Stimulated activated CD8-positive, alpha-beta memory T cell treated with anti-CD3 and anti-CD28 coated beads, Interleukin-7, amount 100 ng/mL, for 24 hours (primary cell): ENCODE measurements around the gene COQ9.

Source experiments
- DNase-seq: peaks from one replicate; pipeline ENCODE4 v3.0.0-alpha.2; 2020; ENCODE audit warnings: low read depth

Gene COQ9

DNA sequence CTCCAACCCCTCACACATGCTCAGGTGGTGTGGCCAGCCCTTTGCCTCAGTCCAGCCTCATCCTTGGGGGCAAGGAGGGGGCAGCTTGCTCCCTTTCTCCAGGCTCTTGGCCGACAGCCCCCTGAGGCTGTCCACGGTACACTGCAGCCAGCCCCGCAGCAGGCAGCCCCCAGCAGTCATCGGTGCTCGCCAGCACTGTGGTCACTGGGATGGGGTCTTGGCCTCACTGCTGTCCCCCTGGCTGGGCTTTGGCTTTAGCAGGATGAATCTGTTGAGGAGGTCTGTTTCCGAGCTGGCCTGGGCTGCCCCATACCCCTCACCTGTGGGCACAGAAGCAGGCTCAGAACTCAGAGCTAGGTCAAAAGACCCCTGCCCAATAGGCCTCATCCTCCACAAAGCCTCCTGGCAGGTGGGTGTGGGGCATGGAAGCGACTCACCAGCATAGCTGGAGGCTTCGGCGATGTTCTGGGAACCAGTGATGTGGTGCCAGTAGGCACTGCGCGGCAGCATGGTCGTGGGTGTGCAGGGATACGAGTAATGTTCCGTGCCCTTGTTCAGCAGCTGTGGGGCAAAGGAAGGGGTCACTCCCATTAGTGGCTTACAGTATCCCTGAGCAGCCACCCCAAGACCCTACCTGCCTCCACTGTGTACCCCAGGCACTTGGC lies 26.0 kb downstream of the COQ9 start:
- DNase-seq, result no peak

DNA sequence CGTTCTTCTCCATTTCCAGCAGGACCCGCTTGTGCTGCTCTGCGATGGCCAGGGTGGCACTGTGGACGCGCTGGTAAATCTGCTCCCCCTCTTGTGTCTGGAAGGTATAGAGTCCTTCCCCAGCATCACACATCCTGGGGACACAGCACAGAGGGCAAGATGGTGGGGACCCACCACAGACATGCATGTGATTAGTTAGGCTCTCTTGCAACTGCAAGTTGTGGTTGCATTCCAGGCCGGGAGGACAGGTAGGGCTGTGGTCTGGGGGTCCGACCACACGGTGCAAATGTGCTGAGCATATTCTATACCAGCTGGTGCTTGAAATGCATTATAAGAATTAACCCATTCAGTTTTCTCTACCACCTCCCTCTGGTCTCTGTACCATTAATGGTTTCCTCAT lies 26.6 kb downstream of the COQ9 start:
- DNase-seq, result no peak

DNA sequence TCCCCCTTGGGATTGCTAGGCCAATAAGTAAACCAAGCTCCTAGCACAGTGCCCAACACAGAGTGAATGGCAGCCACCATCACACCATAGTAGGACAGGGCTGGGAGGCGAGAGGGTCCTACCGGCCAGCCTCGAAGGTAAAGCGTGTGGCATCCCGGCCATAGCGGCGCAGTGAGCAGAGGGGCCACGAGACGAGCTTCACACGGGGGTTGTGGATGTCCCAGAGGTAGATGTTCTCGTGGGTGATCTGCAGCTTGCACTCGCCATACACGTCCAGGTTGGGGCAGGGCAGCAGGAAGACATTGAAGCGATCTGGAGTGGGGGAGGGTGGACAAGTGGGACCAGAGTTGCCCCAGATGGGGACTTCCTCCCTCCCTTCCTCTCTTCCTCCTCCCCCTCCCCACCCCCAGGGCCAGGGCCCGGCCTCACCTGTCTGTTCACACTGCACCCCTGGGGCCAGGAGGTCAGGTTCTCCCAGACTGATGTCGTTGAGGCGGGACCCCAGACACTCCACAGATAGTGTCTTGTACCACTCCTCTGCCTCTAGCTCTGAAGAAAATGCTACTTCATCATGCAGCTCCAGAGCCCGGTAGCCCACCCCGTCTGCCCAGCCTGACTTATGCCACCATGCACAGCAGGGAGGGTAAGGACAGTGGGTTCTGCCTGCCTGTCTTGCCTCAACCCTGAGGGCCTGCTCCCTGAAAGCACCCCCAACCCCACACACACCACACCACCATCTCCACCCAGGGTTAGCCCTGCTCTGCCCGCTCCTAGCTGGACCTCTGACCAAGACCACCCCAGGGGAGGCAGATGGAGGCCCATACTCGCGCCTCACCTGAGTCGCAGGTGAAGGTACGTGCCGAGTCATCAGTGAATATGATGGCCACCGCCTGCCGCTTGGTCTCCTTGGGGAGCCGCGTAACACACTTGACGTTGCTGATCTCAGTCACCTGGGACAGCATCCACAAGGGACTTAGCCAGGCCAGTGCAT lies 27.7 kb downstream of the COQ9 start:
- DNase-seq, result no peak

DNA sequence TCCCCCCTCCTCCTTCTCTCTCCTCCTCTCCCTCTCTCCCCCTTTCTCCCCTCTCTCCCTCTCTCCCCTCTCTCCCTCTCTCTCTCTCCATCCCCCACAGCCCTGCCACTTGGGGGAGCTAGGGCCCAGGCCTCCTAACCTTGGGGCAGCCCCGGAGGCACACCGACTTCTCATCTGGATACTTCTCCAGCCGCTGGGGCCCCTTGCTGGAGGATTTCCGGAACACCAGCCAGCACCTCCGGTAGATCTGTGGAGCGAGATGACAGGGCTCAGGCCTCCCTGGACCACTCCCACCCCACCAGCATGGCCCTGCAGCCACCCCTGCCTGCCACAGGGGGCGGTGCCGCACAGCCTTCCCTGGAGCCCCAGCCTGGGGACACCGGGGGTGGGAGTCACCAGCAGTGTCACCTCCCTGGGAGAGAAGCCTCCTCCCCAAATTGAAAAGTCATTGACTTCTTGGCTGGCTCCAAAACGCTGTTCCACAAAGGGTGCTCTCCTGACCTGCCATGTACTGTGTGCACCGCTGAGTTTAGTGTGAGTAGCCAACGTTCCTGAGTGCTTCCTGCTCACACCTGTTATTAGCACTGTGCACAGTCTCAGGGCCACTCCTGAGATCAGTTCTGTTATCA lies 28.5 kb downstream of the COQ9 start:
- peak; percentile 59 for DNase-seq

DNA sequence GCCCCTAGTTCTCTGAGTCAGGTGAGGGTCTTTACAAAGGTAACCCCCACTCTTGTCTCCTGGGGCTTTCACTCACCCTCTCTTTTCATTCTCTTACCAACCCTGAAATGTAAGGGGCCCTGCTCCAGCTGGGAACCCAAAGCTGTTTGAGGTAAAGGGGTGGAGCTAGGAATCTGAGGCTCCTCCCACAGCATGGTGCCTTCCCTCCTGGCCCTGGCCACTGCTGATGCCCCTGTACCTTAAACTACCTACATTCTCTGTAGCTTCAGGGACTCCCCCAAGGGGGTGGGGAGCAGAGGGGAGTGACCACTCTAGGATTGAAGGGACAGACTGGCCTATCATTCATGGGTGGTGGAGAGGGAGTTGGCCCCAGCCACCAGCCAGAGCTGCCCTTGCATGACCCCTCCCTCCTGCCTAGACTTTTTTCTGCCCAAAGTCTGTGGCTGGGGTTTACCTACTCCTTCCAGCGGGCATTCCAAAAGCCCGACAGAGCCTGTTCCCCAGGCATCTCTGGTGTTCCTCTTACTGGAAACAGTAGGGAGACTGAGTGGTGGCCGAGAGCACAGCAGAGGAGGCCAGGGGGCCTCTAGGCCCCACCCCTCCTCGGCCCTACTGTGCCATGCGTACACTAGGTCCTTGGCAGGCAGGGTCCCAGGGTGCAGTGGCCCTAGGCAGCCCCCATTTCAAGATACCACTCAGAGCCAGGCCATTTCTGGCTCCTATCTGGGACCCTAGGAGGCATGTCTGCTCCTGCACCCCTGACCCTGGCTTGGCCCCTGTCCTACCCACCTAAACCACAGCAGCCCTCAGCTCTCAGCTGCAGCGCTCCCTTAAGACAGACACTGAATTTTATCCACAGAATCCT lies 29.5 kb downstream of the COQ9 start:
- no peak for DNase-seq

DNA sequence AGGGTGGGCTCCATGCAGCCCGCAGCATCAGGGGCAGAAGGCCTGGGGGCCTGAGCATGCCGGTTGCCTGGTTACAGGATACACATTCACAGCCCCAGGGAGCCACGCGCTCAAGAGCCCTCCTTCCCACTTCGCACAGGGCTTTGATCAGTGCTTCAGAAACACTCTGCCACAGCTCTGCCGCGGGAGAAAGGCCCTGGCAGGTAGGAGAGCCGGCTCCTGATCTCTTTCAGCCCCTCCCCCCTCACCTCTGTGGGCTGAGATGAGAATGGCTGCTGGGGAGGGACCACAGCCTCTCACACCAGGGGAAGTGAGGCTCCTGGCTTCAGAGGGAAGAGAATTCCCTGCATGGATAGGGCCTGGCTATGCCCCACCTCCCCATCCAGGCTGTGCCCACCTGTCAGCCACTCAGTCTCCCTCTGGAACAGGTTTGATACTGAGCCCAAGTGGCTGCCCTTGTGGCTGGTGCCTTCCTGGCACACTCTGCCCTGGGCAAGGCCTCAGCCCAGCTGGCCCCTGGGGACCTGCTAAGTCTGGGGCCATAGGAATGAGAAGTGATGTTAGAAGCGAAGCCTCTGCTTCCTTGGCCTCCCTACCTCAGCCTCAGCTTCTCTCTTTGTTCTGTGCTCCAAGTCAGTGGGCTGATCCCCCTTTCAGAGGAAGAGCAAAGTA lies 30.4 kb downstream of the COQ9 start:
- DNase-seq, result no peak

DNA sequence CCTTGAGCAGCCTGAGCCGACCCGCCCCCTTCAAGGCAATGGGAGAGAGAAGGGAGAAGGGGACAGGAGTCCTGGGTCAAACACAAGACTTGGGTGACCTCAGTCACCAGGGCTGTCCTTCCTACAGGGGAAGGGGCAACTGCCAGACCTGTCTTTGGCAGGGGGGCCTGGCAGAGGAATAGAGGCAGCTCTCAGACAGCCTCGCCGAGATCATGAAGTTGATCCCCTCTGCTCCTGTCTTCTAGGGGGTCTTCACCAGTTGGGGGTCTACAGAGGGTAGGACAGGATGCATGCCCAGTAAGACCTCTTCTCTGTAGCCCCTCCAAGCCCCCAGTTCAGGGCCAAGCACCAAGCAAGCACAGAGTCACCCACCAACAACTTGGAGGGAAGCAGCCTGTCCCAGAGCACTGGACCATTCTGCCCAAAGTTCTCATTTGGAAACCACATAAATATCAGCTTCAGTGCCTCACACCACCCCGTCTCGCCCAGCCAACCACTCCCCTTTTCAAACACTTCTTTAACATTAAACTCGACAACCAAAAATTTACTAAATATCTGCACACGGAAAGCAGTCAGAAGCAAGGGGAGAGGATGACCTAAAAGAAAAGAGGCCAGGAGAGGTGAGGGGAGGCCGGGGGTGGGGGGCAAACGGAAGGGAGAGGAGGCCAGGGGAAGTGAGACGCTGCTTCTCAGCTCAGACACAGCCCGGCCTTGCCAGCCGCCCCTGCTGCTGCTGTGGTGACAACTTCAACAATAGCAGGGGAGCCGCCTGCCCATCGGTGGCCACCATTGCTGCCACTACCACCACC lies 31.3 kb downstream of the COQ9 start:
- DNase-seq, result no peak

DNA sequence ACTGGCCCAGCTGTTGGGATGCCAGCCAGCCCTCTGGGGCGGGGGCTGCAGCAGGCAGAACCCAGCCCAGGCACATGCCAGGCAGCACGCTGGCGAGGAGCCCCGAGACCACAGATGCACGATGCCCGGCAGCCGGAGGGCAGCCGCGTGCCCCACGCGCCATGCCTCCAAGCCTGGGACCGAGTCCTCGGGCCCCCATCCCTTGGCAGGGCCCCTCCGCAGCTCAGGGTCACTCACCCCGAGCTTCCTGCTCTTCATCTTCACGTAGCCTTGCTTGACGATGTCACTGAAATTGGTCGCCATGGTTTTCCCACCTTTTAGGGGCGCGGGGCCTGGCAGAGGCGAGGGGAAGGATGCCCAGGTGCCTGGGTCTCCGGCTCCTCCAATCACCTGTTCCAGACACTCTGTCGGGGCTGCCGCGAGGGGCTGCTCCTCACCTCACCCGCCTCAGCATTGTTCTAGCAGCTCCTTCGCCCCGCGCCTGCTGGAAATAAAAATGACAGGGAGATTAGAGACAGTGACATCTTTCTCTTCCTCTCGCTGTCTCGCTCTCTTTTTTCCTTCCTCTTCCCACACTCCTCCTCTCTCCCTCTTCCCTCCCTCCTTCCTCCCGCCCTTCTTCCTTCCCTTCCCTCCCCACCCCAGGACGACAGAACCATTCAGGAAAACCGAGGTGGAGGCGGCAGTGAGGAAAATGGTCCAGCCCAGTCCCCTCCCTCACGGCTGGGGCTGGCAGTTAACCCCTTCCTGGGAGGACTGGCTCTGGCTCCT lies 32.1 kb downstream of the COQ9 start:
- DNase-seq, result no peak

DNA sequence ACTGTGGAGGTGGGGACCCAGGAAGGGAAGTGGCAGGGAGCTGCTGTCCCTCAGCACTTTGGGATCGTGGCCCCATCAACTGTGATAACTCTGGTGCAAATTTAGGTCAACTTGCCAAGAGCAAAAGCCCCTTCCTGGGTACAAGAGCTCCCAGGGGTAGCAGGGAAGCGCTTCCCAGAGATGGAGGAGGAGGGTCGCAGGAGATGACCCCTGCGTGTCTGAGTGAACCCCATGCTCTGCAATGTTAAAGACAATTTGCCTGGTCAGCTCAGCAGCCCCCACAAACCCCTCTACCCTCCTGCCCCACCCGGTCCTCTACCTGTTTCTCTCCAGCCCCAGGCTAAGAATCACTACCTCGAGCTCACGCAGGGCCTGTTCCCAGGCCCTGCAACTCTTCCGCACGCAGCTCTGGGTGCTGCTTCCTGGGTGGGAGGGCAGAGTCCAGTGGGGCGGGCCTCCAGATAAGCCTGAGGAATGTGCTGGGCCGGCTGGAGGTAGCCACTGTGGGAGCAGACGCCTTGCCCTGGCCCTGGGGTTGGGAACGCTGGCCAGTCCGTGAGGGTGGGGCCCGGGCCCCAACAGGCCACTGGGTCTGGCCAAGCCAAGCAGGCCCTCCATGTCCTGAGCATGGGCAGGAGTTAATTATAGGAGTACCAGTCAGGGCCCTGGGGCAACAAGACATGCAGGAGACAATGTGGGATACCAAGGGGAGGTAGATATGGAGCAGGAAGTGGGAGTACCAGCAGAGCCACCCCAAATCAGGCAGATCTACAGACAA lies 32.9 kb downstream of the COQ9 start:
- no peak for DNase-seq

DNA sequence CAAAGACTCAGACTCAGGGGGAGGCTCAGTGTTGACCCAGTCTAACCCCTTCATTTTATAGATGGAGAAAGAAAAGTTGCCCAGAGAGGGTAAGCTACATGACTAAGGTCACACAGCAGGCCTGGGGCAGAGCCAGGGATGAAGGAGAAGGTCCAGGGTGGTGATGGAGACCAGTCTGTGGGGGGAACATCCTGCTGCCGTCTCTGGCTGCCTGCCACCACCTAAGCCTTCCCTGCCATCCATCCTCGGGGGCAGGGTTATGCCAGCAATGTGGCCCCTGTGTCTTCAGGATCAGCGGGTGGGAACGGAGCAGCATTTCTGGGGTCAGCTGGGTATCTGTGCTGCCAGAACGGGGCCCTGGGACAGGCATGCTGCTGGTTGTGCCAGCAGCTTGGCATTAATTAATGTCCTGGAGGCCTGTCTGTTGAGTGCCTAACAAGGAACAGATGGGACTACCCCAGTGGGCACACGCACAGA lies 33.5 kb downstream of the COQ9 start:
- DNase-seq, result no peak

DNA sequence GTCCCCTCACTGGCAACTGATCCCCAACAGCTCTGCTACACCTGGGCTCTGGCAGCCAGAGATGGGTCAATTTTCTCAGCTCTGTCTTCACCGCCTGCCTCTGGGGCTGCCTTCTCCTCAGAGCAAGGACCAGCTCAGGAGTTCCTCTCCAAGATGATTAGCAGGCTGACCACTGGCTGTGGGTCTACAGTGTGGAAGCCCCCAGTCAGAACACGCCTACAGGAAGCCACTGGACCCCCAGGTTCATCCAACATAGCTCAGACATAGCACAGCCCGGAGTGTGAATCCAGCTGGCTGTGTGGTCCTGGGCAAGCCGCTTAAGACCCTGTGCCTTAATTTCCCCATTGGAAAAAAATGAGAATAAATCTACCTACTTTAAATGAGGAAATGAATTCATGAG lies 34.1 kb downstream of the COQ9 start:
- no peak for DNase-seq

DNA sequence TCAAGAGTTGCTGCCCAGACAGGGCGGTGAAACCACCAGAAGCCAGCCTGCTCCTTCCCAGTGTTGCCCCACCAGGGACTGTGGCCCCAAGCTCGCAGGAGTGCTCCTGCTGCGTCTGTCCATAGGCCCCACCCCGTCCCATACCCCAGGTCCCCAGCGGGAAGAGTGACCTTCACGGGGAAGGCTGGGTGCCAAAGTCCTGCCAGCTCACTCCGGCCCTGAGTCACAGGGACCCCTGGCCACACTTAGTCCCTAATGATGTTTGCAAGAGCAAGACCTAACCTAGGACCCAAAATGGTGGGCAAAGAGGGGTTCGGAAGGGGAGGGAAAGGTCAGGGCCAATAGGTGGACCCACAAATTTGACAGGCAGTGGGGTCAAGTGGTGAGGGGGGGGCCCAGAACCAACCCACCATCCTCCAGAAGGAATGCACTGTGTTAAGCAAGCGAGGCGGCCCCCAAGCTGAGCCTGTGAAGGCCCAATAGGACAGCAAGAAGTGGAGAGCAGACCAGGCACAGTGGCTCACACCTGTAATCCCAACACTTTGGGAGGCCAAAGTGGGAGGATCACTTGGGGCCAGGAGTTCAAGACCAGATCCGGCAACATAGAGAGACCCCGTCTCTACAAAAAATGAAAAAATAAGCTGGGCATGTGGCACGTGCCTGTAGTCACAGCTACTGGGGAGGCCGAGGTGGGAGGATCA lies 35.7 kb downstream of the COQ9 start:
- DNase-seq, result no peak

DNA sequence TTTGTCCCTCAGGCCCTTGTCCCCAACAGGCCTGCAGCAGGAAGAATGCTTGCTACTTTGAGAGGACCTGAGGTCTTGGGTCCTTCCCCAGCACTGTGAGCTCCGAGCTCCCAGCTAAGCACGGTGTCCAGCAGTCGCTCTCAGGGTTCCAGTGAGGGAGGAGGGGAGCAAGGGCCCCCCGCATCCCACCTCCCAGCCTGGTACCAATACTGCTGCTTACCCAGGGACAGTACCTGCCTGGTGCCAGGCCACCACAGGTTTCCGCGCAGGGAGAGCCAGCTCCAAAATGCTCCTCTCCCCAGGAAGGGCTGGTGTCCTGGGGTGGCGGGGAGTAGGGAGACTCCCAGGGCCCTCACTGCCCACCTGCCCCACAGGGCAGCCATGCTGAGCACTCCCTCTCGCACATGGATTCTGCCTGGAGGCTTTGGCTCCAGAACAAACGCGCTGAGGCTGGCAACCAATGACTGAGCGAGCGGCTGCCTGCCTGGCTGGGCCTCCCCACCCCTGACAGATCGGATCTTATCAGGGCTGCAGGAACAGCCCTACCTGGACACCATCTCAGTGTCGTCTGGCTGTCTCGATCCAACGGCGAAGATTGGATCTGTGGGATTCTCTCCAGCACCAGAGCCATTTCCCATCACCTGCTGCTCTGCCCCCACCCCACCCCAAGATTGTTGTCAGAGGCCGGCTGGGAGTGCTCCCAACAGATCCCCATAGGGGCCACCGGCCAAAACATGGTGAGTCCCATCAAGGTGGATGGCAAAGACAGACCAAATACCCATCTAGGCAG lies 36.6 kb downstream of the COQ9 start:
- no peak for DNase-seq

DNA sequence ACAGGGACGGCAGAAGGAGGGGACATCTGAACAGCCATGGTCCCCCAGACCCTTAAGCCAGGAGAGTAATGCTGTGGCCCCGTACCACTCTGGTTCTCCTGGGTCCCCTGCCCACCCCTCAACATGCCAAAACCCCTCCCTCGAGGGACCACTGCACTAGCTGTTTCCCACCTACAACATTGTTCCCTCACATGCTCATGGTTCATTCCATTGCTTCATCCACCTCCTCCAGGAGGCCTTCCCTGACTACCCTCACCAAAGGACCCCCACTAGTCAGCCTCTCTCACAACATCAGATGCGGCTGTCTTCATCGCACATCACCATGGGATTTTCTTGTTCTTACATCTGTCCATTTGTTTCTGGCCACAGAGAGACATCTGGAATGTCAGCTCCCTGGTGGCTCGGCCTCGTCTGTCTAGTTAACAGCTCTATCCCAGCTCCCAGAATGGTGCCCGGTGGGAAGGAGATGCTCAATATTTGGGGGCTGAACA lies 37.3 kb downstream of the COQ9 start:
- DNase-seq, result no peak

DNA sequence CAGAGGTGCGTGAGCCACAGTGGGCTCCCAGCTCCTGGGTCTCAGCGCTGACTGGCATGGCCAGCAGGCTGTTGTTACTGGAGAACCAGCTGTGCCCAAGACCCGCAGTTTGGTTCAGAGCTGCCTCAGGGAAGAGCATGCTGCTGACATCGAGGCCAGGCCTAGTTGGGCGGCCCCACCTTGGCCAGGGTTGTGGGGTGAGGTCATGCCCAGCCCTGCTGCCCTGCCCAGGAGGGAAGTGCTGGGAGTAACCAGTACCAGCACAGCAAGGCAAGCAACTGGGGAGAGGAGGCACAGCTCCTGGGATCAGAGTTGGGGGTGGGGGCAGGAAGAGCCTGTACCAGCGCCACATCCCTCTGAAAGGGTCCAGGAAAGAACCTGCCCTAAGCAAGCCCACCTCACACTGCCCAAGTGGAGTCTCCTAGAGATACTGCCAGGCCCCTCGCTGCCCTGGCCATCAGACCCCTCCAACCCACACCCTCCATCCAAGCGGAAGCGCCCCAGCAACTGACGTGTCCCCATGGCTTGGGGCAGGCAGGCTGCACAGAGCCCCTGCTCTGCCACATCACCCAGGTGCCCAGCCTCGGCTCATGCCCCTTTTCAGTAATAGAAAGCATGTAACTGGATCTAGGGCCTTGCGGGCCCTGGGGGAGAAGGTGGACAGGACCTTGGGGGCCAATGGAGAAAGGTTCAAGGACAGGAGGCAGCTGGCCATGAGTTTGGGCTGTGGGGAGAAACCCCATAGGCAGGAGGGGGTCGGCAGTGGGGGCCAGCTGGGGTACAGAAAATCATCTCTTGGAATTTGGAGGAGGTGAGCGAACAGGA lies 38.0 kb downstream of the COQ9 start:
- no peak for DNase-seq
